GM10847 (cell line): ENCODE results near the gene DENND4A.

Source experiments
- POLR2A ChIP-seq: IDR thresholded peaks from 2 replicates; pipeline ENCODE4 v1.6.1; 2011; ENCODE audit not compliant: insufficient read length; ENCODE audit errors: extremely low read depth

The DENND4A gene

DNA sequence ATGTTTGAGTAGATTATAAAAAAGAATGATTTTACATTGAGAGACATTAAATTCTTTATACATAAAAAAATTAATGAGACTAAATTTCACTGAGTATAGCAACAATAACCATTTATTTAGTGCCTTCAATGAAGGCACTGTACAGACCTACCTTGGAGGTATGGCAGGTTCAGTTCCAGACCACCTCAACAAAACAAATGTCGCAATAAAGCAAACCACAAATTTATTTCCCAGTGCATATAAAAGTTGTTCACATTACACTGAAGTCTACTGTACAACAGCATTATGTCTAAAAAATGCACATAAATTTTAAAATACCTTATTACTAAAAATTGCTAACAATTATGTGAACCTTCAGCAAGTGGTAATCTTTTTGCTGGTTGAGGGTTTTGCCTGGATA lies 111.5 kb downstream of the DENND4A start:
- TF ChIP-seq POLR2A, result no peak

DNA sequence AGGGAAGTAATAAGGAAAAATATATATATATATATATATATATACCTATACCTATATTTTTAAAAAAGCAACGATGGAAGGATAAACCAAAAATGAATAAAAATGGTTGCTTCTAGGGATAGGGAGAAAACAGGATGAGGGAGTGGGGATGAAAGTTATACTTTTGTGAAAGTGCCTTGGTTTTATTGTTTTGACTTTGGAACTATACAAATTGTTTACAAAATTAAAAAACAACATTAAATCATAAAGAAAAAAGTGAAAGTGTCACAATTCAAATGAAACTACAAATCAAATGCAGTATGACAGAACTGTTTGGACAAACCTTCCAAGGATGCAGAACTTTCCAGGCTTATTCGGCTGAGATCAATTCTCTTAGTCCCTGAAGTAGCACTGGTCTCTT lies 116.0 kb downstream of the DENND4A start:
- no peak for TF ChIP-seq POLR2A

DNA sequence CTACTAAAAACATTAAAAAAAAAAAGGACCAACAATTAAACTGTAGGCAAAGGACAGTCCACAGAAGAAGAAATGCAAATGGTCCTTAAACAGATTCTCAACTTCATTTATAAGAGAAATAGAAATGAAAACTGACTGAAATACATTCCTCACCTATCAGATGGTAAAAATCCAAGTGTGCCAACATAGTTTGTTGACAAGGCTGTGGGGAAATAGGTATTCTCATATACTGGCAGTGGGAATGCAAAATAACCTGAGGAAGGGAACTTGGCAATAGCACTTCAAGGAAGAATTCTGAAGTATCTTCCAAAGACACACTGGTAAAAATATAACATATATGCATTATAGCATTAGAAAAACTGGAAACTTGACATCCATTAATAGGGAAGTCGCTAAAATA lies 116.5 kb downstream of the DENND4A start:
- TF ChIP-seq POLR2A, result no peak

DNA sequence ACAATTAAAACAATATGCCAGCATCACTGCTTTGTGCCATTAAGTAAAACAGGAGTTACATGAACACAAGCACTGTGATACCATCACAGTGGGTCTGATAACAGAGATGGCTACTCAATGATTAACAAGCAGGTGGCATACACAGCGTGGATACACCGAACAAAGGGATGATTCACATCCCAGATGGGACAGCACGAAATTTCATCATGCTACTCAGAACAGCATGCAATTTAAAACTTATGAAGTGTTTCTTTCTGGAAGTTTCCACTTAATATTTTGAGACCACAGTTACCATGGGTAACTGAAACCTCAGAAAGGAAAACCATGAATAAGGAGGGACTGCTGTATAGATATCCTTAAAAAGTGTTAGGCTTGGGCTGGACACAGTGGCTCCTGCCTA lies 125.8 kb downstream of the DENND4A start:
- no peak for TF ChIP-seq POLR2A

DNA sequence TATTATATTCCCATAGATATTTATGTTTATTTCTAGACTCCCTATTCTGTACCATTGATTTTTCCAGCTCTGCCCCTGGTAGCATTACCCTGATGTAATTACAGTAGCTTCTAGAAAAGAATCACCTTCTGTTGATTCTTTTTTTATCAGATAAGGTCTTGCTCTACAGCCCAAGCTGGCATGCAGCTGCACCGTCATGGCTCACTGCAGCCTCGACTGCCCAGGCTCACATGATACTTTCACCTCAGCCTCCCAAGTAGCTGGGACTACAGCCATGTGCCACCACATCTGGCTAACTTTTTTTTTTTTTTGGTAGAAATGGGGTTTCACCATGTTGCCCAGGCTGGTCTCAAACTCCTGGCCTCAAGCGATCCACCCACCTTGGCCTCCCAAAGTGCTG lies 128.6 kb downstream of the DENND4A start:
- no peak for TF ChIP-seq POLR2A

DNA sequence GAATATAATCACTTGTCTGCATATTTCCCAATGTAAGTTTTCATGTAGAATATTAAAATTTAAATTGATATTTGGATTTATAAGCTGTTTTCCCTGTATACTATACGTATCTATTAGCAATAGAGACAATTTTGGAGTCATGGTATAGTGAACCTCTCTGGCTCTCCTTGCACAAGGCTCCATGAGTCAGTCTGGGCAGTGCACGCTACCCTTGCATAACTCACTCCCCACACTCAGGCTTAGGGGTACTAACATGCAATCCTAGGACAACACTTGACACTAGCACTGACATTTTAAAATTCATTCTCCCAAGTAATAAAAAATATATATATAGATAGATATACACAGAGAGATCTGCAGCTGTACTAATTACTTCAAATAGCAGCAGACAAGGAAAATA lies 131.2 kb downstream of the DENND4A start:
- no peak for TF ChIP-seq POLR2A

DNA sequence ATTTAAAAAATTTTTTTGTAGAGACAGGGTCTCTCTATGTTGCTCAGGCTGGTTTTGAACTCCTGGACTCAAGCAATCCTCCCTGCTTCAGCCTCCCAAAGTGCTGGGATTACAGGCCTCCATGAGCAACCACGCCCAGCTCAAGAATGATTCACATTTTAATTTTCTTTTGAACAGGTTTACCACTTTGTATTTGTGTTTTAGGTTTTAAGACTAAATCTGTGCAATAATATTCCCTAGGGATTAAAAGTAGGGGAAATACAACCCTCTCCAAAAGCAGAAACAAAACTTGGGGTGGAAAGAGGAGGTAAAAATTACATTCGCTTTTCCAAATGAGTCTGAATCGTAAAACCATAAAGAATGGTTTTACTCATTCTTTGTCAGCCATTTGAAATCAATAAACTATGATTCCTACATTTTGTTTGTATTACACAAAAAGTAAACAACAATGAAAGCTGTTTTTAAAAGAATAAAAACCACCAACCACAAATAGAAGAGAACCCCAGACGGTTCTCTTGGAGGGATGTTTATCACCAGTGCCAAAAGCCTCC lies 132.5 kb downstream of the DENND4A start:
- no peak for TF ChIP-seq POLR2A

DNA sequence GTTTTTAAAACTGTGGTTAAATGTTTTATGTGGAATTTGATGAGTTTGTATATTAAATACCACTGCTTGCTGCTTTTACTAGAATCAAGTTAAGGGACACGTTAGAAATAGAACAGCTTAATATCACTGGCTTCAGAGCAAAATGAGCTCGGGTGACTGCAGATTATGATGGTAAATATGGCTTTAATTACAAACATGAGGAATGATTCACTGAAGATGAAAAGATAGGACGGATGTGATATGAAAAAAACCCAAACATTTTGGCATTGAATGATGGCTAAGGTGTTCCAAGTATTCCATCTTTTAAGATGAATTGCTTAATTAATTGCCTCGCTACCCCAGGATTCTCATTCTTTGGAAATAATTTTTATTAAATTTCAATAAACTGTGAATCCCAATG lies 136.6 kb downstream of the DENND4A start:
- TF ChIP-seq POLR2A, result no peak

DNA sequence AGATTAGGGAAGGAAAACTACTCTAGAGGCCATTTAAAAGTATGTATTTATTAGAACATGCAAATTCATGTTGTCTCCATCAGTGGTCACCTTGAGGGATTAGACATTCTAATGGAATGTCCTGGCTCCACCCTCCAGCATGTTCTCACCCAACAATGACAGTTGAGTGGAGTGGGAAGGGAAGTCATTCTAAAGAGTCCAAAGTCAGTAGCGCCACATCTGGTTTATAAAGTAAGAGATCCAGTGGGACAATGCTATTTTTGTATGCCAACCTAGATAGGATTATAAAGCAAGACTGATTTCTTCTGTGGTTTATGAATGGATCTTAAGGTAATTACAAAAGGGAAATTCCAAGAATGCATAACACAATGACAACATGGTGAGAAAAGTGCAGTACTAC lies 137.1 kb downstream of the DENND4A start:
- TF ChIP-seq POLR2A, result no peak

DNA sequence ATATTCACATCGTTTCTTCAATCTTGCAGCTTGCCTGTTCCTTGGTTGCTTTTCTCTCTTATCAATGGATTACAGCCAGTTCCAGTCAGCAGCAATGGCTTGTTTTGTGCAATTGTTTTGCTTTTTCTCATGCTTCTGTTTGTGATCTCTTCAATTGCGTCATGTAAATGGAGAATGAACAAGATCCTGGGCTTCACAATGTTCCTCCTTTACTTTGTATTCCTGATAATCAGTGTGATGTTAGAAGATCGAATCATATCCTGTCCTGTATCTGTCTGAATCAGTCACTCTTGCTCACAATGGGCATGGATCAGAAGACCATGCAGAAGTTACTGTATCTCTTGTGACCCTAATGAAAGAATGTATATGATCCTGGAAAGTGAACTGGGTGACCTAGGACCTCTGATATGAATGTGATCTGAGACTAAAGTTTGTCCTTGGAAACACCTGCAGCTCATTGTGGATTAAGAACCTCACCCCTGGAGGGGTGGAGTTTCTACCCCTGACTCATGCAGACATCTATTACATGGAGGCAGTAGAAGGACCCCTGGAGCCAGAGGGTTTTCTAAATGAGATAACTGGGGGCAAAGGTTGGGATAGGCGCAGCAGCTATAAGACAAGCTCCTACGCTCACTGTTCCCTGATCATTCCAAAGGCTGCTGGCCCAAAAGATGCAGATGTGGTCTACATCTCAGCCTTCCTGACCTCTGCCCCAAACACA lies 138.1 kb downstream of the DENND4A start:
- no peak for TF ChIP-seq POLR2A

DNA sequence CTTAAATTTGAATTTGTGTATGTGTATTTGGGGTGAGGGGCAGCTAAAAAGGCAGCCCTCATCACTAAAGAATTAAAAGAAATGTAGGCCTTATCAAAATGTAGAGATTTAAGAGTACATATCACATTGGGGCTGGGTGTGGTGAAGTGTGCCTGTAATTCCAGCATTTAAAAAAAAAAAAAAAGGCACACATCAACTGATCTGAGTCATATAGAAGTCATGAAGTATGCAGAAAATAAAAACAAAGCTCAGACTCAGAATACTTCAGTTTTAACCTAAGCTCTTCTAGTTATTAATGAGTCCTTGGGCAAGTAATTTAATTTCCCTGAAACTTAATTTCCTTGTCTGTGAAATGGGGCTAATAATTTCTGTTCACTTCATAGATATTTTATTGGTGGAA lies 138.8 kb downstream of the DENND4A start:
- TF ChIP-seq POLR2A, result no peak

DNA sequence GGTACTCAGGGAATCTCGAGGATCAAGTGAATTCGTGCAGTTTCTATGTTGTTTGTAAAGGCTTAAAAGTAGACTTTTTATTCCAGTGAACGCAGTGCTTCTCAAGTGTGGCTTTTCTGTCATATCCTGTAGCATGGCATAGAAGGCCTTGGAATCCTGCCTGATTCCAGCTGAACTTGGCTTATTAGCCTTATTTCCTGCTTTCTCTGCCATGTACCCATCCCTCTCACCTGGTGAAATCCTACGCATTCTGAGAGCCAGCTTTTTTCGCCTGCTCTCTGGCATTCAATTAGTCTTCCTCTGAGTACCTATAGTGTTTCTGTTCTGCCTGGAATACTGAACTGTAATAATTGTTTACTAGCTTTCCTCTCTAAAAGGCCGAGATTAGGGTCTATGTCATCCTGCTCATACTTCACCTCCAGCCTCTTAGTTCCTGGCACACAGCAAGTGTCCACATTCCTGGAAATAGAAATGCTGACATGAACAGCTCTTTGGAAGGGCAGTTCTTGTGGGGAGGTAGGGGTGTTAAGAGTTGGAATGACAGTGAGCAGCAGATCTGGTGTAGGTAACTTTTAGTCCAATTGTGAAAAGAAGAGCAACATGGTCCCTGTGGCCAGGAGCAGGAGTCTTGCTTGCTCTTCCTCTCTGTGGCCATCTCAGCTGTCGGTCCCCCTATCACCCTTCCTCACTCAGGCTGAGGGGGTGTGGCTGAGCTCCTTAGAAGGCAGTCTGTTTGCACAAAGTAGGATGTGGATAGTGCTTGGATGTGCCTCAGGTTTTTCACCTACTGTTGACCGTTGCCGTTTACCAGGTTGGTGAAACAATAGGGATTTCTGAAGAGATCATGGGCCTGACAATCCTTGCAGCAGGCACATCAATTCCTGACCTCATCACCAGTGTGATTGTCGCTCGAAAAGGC lies 140.0 kb downstream of the DENND4A start:
- no peak for TF ChIP-seq POLR2A

DNA sequence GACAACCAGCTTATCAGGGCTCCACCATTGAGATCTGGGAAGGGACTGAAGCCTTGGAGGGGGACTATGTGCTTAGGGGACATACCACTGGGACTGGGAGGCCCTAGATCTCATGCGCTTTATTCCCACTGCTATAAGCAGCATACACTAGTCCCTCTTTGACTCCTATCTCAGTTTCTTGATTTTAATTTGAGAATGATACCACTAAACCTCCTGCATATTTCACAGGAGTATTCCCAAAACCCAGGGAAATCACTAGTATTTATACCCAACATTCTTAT lies 141.1 kb downstream of the DENND4A start:
- TF ChIP-seq POLR2A, result no peak

DNA sequence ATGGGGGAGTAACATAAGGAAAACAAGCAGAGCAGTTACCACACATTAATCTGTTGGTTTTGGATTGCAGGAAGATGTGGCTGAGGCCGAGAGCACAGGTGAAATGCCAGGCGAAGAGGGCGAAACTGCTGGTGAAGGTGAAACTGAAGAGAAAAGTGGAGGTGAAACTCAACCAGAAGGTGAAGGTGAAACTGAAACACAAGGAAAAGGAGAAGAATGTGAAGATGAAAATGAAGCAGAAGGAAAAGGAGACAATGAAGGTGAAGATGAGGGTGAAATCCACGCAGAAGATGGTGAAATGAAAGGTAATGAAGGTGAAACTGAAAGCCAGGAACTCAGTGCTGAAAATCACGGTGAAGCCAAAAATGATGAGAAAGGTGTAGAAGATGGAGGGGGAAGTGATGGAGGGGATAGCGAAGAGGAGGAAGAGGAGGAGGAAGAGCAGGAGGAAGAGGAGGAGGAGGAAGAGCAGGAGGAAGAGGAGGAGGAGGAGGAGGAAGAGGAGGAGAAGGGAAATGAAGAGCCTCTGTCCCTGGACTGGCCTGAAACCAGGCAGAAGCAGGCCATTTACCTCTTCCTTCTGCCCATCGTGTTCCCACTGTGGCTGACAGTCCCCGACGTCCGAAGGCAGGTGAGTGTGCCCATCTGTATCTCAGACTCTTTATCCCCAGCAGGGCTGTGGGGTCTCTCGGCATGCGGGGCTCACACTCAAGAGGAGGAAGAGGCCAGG lies 141.6 kb downstream of the DENND4A start:
- TF ChIP-seq POLR2A, result no peak

DNA sequence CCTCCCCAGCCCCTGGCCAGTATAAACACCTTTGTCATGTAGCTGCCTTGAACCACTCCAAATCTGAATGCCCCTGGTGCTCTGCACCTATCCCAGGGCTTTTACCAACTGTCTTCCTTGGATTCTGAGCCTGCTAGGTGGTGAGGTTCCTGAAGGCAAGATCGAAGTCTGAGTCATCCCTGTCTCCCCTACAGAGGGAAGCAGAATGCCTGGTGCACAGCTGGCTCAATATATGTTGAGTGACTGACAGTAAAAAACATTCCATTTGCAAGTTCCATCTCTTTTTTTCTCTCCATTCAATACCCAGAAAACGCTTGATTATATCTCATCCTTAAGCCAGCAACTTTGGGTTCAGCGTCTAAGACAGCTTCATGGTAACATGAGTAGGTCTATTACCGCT lies 145.6 kb downstream of the DENND4A start:
- TF ChIP-seq POLR2A, result no peak

DNA sequence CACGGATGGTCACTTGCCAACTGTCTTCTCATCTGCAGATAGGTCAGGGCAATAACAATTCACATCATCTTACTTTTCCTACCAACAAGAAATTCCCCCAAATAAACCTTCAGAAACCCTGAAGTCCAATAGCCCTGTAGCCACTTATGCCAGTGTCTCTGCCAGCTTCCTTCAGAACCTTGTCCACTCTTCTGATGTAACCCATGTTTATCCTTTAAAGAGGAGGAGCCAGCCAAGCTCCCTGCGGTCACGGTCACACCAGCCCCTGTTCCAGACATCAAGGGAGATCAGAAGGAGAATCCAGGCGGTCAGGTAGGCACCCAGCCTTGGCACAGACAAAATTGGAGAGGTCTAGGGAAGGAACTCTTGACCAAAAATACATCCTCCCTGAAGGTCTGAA lies 146.7 kb downstream of the DENND4A start:
- no peak for TF ChIP-seq POLR2A
